NCI-H187 (cell line): ENCODE measurements around the gene IDI2.
"Not testable (repeated sequence)": the region's sequence is repeated elsewhere in the genome, so short reads cannot be mapped to it uniquely, and the experiment has no call there.

Experiments
- DNase-seq, 2 experiments: peaks; one replicate each; lab custom pipeline; 2025; lab: John Stamatoyannopoulos, UW

The IDI2 gene

DNA sequence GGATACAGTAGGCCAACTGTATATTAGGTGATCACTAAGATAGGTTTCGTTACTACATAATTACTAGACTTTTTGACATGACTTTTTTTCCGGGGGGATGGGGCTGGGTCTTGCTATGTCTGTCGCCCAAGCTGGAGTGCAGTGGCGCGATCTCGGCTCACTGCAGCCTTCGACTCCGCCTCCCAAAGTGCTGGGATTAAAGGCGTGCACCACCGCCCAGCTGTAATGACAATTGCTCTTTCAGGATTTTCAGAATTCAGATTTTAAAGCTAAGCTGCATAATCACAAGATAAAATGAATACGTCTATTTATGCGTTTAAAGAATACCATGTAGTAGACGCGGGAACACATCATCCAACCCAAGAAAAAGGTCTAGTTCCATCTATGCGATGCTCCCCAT is 22.3 kb upstream of the IDI2 start:
- no peak for DNase-seq

DNA sequence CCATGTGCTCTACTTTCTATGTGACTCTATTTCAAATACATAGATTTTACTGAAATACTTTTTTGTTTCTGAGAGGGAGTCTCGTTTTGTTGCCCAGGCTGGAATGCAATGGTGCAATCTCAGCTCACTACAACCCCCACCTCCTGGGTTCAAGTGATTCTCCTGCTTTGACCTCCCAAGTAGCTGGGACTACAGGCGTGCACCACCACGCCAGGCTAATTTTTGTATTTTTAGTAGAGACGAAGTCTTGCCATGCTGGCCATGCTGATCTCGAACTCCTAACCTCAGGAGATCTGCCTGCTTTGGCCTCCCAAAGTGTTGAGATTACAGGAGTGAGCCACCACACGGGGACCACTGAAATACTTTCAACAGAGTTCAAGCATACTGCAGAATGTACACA is 19.8 kb upstream of the IDI2 start:
- DNase-seq = no peak

DNA sequence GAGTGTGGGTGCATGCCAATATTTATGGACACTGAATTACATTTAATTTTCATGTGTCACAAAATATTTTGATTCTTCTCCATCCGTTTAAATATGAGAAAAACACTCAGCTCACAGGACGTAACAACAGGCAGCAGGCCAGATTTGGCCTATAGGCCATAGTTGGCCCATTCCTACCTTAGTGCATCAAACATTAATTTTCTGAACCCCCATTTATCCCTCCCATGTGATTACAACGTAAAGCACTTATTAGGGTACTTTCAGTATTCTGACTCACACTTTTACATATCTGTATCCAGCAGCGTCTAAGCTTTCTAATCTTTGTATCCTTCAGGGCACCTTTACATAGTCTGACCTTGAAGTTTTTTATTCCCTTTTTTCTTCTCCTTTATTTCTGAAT is 19.3 kb upstream of the IDI2 start:
- no peak for DNase-seq

DNA sequence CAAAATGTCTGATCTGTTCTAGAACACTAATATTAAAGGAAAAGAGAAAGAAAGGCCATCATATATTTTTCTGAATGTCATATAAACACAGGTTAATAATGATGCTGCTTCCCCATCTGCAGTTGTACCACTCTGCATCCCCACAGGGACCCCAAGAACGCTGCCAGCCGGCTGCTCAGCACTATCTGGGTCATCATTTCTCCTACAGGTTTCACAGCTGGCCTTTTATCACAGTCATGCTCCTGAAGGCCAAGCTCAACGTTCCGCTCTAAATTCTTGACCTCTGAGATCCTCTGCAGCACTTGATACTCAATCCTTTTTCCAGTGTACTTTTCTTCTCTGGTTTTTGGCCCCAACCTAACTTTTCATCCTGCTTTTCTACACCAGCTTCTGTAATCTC is 18.5 kb upstream of the IDI2 start:
- DNase-seq = no peak

DNA sequence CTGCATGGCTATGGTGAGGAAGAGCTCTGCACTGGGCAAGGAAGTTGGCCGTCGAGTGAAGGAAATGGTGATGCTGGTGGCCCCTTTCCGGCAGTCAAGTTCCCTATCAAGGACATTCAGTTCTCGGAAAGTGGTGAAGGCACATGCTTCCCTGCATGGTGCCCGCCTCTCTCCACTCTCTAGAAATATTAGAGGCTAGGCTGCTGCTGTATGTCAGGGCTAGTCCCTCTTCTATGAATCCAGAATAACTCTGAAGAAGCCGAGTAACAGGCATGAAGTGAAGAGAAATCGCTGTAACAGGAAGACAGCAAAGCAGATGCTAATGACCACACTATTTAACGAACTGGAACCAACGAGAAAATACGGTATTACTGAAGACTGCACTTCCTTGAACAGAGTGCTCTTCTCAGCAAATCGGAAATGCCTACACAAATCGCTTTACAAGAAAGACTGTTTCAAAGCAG is 17.9 kb upstream of the IDI2 start:
- DNase-seq = no peak

DNA sequence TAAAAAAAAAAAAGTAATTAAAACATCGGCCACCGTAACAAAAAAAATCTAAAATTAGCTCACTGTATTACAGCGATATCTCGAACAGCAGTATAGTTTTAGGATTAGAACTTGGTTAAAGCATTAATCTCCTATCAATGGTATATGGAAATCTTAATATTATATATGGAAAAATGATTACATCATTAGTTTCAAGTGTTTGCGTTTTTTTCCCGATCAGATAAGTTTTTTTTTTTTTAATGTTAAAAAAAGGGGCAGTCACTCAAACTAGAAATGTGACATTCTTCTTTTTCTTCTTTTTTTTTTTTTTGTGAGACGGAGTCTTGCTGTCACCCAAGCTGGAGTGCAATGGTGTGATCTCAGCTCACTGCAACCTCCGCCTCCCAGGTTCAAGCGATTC is 15.9 kb upstream of the IDI2 start:
- no peak for DNase-seq

DNA sequence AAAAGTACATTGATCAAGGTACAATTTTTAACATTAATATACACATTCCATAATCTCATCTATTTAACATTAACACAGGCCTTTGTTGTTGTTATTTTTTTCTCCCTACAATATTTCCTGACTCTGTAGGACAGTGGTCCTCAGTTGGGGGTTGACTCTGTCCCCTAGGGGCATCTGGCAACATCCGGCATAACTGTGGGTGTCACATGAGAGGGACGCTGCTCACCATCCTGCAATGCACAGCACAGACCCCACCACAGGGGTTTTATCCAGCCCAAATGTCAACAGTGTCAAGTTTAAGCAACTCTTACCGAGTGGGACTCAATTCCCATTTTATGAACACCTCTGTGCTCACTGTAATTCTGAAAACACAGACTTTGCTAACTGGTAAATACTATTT is 14.5 kb upstream of the IDI2 start:
- no peak for DNase-seq

DNA sequence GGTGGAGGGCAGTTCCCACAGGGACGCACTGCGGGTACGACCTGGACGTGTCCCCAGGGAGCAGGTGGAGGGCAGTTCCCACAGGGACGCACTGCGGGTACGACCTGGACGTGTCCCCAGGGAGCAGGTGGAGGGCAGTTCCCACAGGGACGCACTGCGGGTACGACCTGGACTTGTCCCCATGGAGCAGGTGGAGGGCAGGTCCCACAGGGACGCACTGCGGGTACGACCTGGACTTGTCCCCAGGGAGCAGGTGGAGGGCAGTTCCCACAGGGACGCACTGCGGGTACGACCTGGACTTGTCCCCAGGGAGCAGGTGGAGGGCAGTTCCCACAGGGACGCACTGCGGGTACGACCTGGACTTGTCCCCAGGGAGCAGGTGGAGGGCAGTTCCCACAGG is 13.1 kb upstream of the IDI2 start:
- DNase-seq = not testable (repeated sequence)

DNA sequence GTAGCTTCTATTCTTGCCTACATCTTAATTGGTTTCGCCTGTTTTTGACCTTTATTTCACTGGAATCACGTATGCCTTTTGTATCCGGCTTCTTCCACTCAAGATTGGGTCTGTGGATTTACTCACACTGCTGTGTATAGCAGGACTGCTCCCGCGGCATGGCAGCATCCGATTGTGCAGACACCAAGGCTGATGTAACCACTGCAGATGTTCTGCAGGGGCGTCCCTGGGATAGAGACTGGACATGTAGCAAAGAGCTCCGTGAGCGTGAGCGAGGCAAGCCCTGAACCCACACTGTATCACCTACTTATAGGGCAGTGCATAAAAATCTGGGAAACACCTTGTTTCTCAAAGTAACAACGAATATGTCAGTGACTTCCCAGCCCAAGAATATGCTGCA is 11.4 kb upstream of the IDI2 start:
- no peak for DNase-seq

DNA sequence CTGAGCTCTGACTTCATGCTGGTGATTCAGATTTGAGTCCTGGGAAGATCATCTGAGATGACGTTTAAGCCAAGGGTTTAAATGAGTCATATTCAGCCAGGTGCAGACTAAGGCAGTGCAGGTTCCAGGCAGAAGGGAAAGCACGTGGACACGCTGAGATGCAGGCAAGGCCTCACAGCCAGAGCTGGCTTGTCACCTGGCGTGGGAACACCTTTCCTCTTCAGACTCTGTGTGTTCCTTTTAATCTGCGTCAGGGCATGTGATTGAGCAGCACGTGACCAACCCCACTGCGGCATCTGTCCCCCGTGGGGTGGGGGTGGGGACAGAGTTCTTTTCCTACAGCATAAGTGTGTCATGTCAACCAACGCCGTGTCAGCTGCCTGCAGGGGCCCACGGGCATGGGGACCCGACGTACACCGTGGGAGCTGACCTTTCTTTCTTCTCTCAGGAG is 10.7 kb upstream of the IDI2 start:
- no peak for DNase-seq

DNA sequence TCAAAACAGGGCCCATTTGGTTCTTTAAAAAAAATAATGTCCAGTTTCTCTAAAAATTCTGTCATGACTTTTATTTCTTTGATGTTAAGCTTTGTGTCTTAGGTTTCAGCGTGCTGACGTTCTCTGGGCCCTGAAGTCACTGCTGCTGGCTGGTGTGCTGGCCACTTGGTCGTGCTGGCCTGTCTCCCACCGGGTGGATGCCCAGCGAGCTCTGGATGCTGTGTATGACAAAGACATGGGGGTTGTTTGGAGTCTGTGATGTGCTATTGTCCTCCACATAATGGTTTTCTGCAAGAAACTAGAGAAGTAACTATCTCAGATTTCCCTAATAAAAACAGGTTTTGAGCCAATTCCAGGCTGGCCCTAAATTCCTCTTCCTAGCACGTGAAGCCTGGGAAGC is 9.5 kb upstream of the IDI2 start:
- DNase-seq = no peak

DNA sequence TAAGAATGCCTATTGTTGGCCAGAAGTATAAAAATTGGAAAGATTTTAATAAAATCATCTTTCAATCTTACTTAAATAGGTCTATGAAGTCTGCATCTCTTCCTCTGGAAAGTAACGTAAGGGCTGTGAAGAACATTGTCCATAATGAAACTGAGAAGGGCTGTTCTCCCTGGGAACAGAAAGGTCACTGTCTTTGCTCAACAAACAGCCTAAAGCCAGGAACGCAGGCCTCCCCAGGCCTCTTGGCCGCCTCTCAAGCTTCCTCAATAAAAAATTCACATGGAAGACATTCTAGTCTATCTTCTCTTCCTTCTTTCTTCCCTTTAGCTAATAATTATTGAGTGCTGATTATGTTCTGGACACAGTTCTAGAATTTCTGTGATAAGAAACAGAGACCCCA is 9.1 kb upstream of the IDI2 start:
- DNase-seq = no peak

DNA sequence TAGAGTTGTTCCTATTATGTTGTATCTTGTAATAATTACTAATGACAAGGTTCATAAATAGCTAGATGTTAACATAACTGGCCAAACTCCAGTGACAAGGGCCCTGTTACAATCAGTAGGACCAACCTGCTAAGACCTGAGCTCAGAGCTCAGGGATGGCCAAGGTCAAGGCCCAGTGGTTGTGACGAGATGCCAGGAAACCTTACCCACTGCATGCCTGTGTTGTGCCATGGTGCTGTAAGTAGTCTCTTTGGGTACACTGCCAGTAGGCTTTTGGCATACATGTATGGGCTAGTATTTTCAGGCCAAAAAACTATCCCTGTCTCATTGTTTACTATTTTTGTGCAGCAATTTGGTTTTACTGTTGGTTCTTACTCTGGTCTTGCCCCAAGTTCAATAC is 7.9 kb upstream of the IDI2 start:
- DNase-seq = no peak

DNA sequence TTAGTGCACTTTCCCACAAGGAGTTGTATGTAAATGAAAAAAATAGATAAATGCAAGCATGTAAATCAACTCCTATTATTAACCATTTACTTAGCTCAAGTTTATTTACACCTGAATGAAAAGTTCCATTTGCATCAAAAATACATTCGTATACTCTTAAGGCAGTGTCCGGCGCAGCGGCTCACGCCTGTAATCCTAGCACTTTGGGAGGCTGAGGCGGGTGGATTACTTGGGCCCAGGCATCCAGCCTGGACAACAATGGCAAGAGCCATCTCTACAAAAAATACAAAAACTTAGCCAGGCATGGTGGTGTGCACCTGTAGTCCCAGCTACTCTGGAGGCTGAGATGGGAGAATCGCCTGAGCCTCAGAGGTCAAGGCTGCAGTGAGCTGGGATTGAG is 4.2 kb upstream of the IDI2 start:
- DNase-seq = no peak

DNA sequence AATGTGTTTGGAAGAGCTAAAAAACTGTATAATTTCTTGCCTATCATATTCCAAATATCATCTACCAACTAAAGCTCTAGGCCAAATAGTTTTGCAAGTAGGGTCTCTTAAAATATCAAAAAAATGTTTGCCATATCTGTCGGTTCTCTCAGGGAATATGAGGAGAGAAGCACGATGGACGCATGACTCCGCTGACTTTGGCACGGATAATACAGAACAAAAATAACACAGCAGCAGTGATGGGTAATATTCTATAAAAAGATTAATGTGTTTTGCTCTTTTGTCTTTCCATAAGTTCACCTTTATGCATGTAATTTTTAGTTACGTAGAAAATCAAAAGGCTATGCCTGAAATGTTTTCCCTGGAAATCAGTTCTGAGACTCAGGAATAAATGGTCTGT is 919 bp upstream of the IDI2 start:
- DNase-seq = no peak

DNA sequence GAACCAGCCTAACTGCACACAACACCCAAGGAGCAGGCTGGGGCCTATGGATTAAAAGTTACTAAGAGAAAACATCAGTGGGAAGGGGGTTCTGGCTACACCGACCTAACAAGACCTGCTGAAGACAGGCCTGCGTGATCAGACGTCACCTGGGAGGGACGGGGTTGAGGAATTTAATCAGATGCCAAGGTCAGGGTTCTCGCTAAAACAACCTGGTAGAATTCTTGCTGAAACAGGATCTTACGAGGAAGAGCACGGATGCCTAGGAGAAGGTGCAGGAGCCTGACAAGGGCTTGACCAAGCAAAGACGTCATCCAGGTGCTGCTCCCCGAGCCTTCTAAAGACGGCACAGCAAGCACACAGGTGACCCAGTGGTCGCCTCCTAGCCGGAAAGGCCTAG is 1.6 kb downstream of the IDI2 start:
- no peak for DNase-seq

DNA sequence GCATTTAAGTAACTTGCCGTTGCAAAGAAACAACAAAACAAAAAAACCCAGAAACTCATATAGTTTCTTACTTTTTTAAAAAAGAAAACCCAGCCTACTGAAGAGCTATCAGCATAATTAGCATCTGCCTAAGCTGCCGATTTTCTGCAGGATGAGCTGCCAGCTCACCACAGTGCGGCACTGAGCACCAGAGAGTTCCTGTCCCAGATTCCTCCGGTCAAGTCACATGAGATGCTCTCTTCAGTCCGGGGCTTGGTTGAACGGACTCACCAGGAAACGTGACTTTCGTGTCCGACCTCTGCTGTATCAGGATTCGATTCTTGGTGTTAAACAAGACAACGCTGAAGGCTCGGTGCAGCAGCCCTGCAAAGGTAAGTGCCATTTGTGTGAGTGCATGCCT is 3.2 kb downstream of the IDI2 start:
- DNase-seq = no peak

DNA sequence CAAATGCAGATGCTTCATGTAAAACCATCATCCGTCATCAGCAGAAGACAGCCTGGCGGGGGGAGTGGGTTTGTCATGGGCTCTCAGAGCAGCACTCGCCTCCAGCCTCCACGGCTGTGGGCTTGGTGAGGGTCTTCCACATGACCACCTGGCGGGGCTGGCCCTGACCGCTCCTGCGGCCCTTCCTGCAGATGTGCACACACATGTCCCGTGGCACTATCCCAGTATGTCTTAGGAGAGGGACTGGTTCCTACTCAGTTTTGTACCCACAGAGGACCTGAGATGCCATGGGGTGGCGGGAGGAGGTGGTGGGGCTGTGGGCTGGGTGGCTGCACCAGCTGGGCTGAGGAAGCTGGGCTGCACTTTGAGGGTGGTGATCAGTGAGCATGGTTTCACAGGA is 4.7 kb downstream of the IDI2 start:
- no peak for DNase-seq

DNA sequence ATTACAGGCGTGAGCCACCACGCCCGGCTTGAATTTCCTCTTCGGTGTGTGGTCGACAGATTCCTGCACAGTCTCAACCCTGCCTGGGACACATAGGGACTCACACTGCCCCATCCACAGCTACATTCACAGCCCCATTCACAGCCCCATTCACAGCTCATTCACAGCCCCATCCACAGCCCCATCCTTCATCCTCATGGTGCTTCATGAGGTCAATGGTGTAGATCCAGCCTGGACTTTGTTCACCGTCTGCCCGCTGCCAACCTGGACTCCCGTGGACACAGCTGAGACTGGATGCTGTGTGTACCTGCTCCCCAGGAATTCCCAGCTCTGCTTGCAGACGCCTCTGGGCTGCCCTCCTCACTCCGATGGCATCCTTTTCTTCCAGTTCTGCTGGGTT is 5.2 kb downstream of the IDI2 start:
- no peak for DNase-seq

DNA sequence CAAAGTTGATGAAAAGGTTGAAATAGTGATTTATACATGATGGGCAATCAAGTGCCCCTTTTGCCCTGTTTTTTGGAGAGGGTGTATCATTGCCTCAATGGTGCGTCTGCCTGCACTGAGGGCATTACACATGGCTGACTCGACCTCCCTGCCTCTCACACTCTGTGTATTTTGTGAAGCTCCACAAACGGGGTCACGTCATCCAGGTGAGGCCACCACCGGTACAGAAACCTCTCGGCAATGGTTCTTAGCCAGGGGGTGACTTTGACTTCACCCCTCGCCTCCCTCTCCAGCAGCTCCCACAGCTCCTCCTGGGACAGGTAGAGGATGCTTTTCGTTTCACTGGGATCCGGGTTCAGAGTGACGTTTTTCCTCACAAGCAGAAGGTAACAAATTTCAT is 6.3 kb downstream of the IDI2 start:
- no peak for DNase-seq

DNA sequence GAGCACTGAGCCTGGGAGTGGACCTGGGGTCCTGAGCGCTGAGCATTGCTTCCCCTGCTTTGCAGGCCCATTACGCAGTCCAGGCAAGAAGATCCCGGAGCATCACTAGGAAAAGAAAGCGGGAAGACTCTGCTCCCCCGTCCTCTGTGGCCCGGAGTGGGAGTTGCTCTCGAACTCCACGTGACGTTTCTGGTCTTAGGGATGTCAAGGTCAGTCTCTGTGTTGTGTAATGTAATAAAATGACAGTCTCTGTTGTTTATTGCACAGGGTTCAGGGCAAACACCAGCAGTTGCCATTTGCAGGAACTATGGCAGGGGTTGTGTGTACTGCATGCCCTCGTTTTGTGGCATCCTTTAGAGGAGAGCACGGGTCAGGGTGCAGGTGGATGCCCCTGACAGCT is 10.0 kb downstream of the IDI2 start:
- DNase-seq = no peak

DNA sequence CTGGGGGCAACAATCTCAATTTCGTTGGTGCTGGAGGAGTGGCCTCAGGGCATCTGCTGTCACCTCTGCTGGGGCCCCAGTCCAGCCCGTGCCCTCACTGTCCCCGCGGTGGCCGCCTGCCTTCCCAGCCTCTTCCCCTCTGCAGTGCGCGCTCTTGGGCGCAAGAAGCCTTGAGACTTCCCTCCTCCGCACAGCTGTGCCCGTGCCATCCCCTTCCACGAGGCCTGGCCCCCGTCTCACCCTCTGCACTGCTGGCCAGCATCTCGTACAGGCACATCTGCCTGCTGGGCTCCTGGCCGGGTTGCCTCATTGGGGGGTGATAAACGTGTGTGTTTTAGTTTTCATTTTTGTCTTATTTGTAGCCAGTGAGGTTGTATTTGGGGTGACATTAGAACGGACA is 14.0 kb downstream of the IDI2 start:
- DNase-seq = no peak

DNA sequence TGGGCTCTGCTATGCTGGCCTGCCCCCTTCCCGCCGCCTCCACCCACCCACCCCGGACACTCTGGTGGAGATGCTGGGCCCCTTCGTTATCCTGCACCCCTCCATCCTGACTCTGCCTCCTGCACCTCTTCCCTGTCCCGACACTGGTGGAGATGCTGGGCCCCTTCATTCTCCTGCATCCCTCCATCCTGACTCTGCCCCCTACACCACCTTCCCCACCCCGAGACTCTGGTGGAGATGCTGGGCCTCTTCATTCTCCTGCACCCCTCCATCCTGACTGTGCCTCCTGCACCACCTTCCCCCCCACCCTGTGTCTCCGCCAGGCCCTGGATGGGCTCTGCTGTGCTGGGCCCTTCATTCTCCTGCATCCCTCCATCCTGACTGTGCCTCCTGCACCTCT is 15.0 kb downstream of the IDI2 start:
- DNase-seq = no peak

DNA sequence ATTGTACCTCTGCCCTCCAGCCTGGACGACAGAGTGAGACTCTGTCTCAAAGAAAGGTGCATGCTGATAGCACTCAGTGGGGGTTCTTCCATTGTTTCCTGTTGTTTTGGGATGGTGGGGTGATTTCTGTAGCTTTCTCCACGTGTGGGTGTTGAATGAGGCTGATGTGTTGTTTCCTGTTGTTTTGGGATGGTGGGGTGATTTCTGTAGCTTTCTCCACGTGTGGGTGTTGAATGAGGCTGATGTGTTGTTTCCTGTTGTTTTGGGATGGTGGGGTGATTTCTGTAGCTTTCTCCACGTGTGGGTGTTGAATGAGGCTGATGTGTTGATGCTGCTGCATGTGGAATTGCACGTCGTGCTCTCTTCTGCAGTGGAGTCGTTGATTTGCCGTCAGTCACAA is 15.7 kb downstream of the IDI2 start:
- DNase-seq = not testable (repeated sequence)

DNA sequence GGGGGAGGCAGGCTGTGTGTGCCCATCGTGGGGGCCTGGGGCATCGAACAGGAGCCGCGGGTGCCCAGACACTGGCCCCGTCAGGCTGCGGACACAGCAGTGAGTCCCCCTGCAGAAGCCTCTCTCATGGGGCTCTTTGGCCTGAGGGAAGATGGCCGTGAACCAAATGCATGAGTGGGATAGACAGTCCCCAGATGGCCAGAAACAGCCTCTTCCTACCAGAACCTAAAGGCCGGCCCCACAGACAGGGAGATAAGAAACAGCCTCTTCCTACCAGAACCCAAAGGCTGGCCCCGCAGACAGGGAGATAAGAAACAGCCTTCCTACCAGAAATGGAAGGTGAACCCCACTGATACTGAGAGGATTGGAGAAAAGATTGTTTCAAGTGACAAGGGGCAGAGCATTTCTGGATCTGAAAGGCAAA is 16.6 kb downstream of the IDI2 start:
- DNase-seq = no peak
